GM12878 (cell line): ENCODE data around the gene ADAMTS17. TPM values are rescaled to one million over a fixed set of nuclear protein-coding genes. Genes with fewer than 3 reads are reported as not detected.

ENCODE experiments used
- ATAC-seq: fragments of 200-7000 bp; cut with Tn5 transposase; 3 replicates; pipeline ENCODE4 v1.9.1; 2020; ENCODE audit warnings: mild to moderate bottlenecking, moderate library complexity
- BruUV-seq: library from RNA; stranded (reverse); fragments of 400-500 nt; replicated peaks from 2 replicates; lab custom pipeline; 2021; lab: Mats Ljungman, UMichigan
- CTCF ChIA-PET: fragments of 300-600 bp; sonication (Branson Sonifier 250); formaldehyde crosslinking; extraction: SDS; loops from one replicate; lab custom pipeline; 2021; ENCODE audit warnings: inconsistent platforms; lab: Yijun Ruan, JAX
- POLR2A ChIA-PET: fragments of 350-600 bp; formaldehyde crosslinking; extraction: SDS; loops from one replicate; lab custom pipeline; 2021; ENCODE audit warnings: inconsistent platforms; lab: Charles Lee
- RAD21 ChIA-PET: fragments of 300-600 bp; sonication (Branson Sonifier 250); formaldehyde crosslinking; loops from one replicate; lab custom pipeline; 2023; ENCODE audit warnings: antibody characterized with exemption; ENCODE audit not compliant: unreplicated experiment; lab: Charles Lee
- SMC1A ChIA-PET: fragments of 300-600 bp; sonication (Branson Sonifier 250); formaldehyde crosslinking; loops from one replicate; lab custom pipeline; 2023; ENCODE audit not compliant: unreplicated experiment, uncharacterized antibody; lab: Charles Lee
- DNase-seq: peaks from one replicate; pipeline ENCODE4 v3.0.0-alpha.2; 2011; ENCODE audit warnings: low read depth, low spot score
- FAIRE-seq: peaks from 3 replicates; lab custom pipeline; 2011; peaks lifted over from hg19 to GRCh38; lab: Jason Lieb, UNC
- H2AFZ ChIP-seq: 2 replicates; pipeline ENCODE4 v1.6.0; 2011; ENCODE audit warnings: low read depth, low read length, control low read depth; ENCODE audit not compliant: control insufficient read depth
- H3K27ac ChIP-seq: 2 replicates; pipeline ENCODE4 v1.5.1; 2011; ENCODE audit warnings: control low read depth; ENCODE audit not compliant: control insufficient read depth, insufficient read depth
- H3K27me3 ChIP-seq, 2 experiments: replicated peaks in 1 of 2; 2 replicates each; pipeline versions ENCODE4 v1.6.0 to v1.6.1; 2011; ENCODE audit warnings: low read length in 1 of 2; ENCODE audit not compliant: control insufficient read depth in 2 of 2, insufficient read depth in 2 of 2
- H3K36me3 ChIP-seq, 2 experiments: 2 replicates each; pipeline ENCODE4 v1.5.1; 2011; ENCODE audit warnings: low read length in 1 of 2; ENCODE audit not compliant: control insufficient read depth in 2 of 2, insufficient read depth in 2 of 2
- H3K4me1 ChIP-seq: 2 replicates; pipeline ENCODE4 v1.6.1; 2011; ENCODE audit warnings: mild to moderate bottlenecking, low read length, moderate library complexity, mixed read lengths; ENCODE audit not compliant: control insufficient read depth, insufficient read depth
- H3K4me2 ChIP-seq: 2 replicates; pipeline ENCODE4 v1.6.0; 2011; ENCODE audit warnings: control low read depth; ENCODE audit not compliant: control insufficient read depth, insufficient read depth
- H3K4me3 ChIP-seq: fragments of 200-600 bp; sonication (generic); 2 replicates; pipeline ENCODE4 v1.5.1; 2016
- H3K79me2 ChIP-seq: 2 replicates; pipeline ENCODE4 v1.6.0; 2011; ENCODE audit warnings: low read length; ENCODE audit not compliant: control insufficient read depth, insufficient read depth
- H3K9ac ChIP-seq: 2 replicates; pipeline ENCODE4 v1.8.0; 2011; ENCODE audit warnings: low read length, control low read depth, mixed read lengths; ENCODE audit not compliant: control insufficient read depth, insufficient read depth
- H3K9me3 ChIP-seq: replicated peaks from 3 replicates; pipeline ENCODE4 v1.5.1; 2011; ENCODE audit warnings: mild to moderate bottlenecking, low read length; ENCODE audit not compliant: control insufficient read depth, insufficient read depth
- H4K20me1 ChIP-seq: 2 replicates; pipeline ENCODE4 v1.6.0; 2011; ENCODE audit not compliant: control insufficient read depth, insufficient read depth
- CHD2 ChIP-seq: IDR thresholded peaks from 2 replicates; pipeline ENCODE4 v1.6.1; 2011; ENCODE audit warnings: low read depth, low read length, improper control_type of control experiment, borderline replicate concordance
- DPF2 ChIP-seq: fragments of 450-650 bp; IDR thresholded peaks from 2 replicates; pipeline ENCODE4 v1.6.1; 2017; ENCODE audit warnings: mild to moderate bottlenecking
- EGR1 ChIP-seq, 2 experiments: IDR thresholded peaks; 1 replicate in 1 of 2; 2 replicates in 1 of 2; pipeline ENCODE4 v1.6.1; 2011 to 2012; ENCODE audit warnings: low read depth in 2 of 2, low read length in 2 of 2, borderline replicate concordance in 1 of 2, mild to moderate bottlenecking in 1 of 2, moderate library complexity in 1 of 2
- ETV6 ChIP-seq, 2 experiments: fragments of 450-650 bp in 1 of 2; IDR thresholded peaks in 1 of 2; conservative IDR thresholded peaks in 1 of 2; 2 replicates each; pipeline ENCODE4 v1.6.1; 2014; ENCODE audit warnings: antibody characterized with exemption in 1 of 2, borderline replicate concordance in 1 of 2, low read depth in 1 of 2, mild to moderate bottlenecking in 1 of 2, moderate library complexity in 1 of 2
- EZH2 ChIP-seq: IDR thresholded peaks from 2 replicates; pipeline ENCODE4 v1.6.1; 2012; ENCODE audit warnings: low read depth, mild to moderate bottlenecking, control low read depth, inconsistent platforms, low read length, borderline replicate concordance; ENCODE audit not compliant: control insufficient read depth
- NFYA ChIP-seq: IDR thresholded peaks from 2 replicates; pipeline ENCODE4 v1.6.1; 2011; ENCODE audit warnings: low read depth, mild to moderate bottlenecking, low read length, improper control_type of control experiment, borderline replicate concordance
- POLR2AphosphoS2 ChIP-seq: IDR thresholded peaks from 2 replicates; pipeline ENCODE4 v1.6.1; 2011; ENCODE audit warnings: low read depth, mild to moderate bottlenecking, low read length, improper control_type of control experiment, moderate library complexity
- RB1 ChIP-seq: fragments of 450-650 bp; formaldehyde crosslinking; IDR thresholded peaks from 2 replicates; pipeline ENCODE4 v1.6.1; 2017; ENCODE audit warnings: mild to moderate bottlenecking, borderline replicate concordance
- REST ChIP-seq: IDR thresholded peaks from 2 replicates; pipeline ENCODE4 v1.6.1; 2012; ENCODE audit warnings: mild to moderate bottlenecking, low read depth, low read length
- SKIL ChIP-seq: fragments of 450-650 bp; IDR thresholded peaks from 2 replicates; pipeline ENCODE4 v1.6.1; 2017; ENCODE audit warnings: mild to moderate bottlenecking, low read depth, inconsistent platforms; ENCODE audit not compliant: poor library complexity, severe bottlenecking
- WRNIP1 ChIP-seq: IDR thresholded peaks from 2 replicates; pipeline ENCODE4 v1.6.1; 2011; ENCODE audit warnings: low read depth, low read length, improper control_type of control experiment, borderline replicate concordance
- ZBED1 ChIP-seq: IDR thresholded peaks from 2 replicates; pipeline ENCODE4 v1.6.1; 2016; ENCODE audit warnings: borderline replicate concordance
- ZNF207 ChIP-seq: fragments of 450-650 bp; IDR thresholded peaks from 2 replicates; pipeline ENCODE4 v1.6.1; 2014; ENCODE audit warnings: antibody characterized with exemption, mild to moderate bottlenecking, borderline replicate concordance
- WGBS: methylation state at CpG from one replicate; pipeline ENCODE4 v1.1.6; 2016; ENCODE audit warnings: low lambda C conversion rate; ENCODE audit not compliant: insufficient replicate concordance, insufficient coverage; ENCODE audit errors: missing lambda C conversion rate; 5-methylcytosine and 5-hydroxymethylcytosine counted together
- in situ Hi-C: fragments of 300-500 bp; cut with MboI; formaldehyde crosslinking; loops from 9 replicates; pipeline ENCODE4 v1.14.3; 2018; ENCODE audit warnings: mixed read lengths
- intact Hi-C: fragments of 100-400 bp; cut with micrococcal nuclease; formaldehyde crosslinking; loops from one replicate; pipeline ENCODE4 v1.14.2; 2022; ENCODE audit not compliant: unreplicated experiment
- polyA plus RNA-seq, 11 experiments: library from polyadenylated mRNA; depleted of rRNA in 4 of 11; unstranded in 6 of 11; stranded (reverse) in 5 of 11; fragments of >200 nt; fragmentation: Nextera tagmentation in 4 of 11; fragmentation: Illumina TruSeq in 1 of 11; extraction: Ambion mirVana in 4 of 11; extraction: Trizol in 1 of 11; gene quantifications; 1 replicate in 1 of 11; 2 replicates in 10 of 11; pipeline versions ENCODE4 v1.2.1 to v1.2.3, GENCODE V29; 2011 to 2016; ENCODE audit warnings: inconsistent platforms in 2 of 11, missing spikeins in 2 of 11, low read depth in 1 of 11
- total RNA-seq, 4 experiments: library from RNA; depleted of rRNA in 3 of 4; stranded (reverse); fragments of >200 nt in 3 of 4; fragmentation: Illumina TruSeq in 1 of 4; extraction: Trizol in 1 of 4; gene quantifications; 2 replicates each; pipeline versions ENCODE4 v1.2.1 to v1.2.3, GENCODE V29; 2013 to 2021

The ADAMTS17 gene
- total and polyA plus RNA-seq, 10 of the 15 experiments (the other 5 are each of a cell fraction or from before 2014, with no cell fraction given): 0.04 to 0.50 (median 0.10) TPM; not detected in 4

- Histone ChIP-seq H3K36me3 (no peaks in the 10 kb centered on the region), H3K79me2 (no peaks in the 10 kb centered on the region)
- in situ Hi-C loops: no loop called here
- ATAC-seq: no peak
- TF ChIP-seq POLR2AphosphoS2 (no peak), ETV6 (conservative IDR thresholded peaks at IDR 0.05 in 1 of 2, IDR thresholded peaks at IDR 0.05 in 1 of 2; ENCODE audit: borderline replicate concordance in 1 of 2, low read depth in 1 of 2) (no peak), WRNIP1 (no peak), EZH2 (no peak), EGR1 (IDR thresholded peaks at IDR 0.05; ENCODE audit: borderline replicate concordance in 1 of 2, low read depth in 2 of 2, low read length in 2 of 2) (no peak), CHD2 (no peak), NFYA (no peak), SKIL (no peak), DPF2 (no peak), REST (no peak), RB1 (no peak), ZBED1 (no peak), ZNF207 (no peak)
- TF ChIP-seq, all 136 proteins: peak for 0
- no TSS peak for BruUV-seq
- intact Hi-C loops: no loop called here
- no peak overlapping the region for H3K27ac ChIP-seq
- ChIA-PET POLR2A (no interaction called here), SMC1A (no interaction called here), CTCF (no interaction called here), RAD21 (interaction anchor here (0.9 kb wide), 1 partner anchor 12 kb away, joined by 3 read pairs; no protein-coding TSS in a partner anchor)
- DNase-seq (no peak), FAIRE-seq (no peak)
- no peaks in the 10 kb centered on the region for H4K20me1 ChIP-seq
- no peaks in the 10 kb centered on the region; a peak in 1 of 4 replicates for H3K27me3 ChIP-seq
- H3K4me1 ChIP-seq: no peaks in the 10 kb centered on the region
- no peak overlapping the region for H3K4me3 ChIP-seq
- no peak overlapping the region for H3K9ac ChIP-seq
- H3K4me2 ChIP-seq: no peak overlapping the region
- H2AFZ ChIP-seq: no peak overlapping the region
- 59% methylated on average over 5 of the region's 5 CpGs for WGBS
- H3K9me3 ChIP-seq: no peaks in the 10 kb centered on the region
Measured at GRCh38 chr15:100039994-100040393, 301.8 kb downstream of the ADAMTS17 start.
